HepG2 (cell line): ENCODE results near the gene CCDC70. TPM values are rescaled to one million over a fixed set of nuclear protein-coding genes. Genes with fewer than 3 reads are reported as not detected.

Source experiments
- AHR ChIP-seq: IDR thresholded peaks from 2 replicates; pipeline ENCODE4 v1.6.1; 2018; ENCODE audit warnings: missing genetic modification reagents, missing compliant biosample characterization
- KAT7 ChIP-seq: IDR thresholded peaks from 2 replicates; pipeline ENCODE4 v1.6.1; 2018; ENCODE audit warnings: borderline replicate concordance, missing compliant biosample characterization
- MED1 ChIP-seq: sonication (generic); formaldehyde crosslinking; IDR thresholded peaks from 2 replicates; pipeline ENCODE4 v1.4.0; 2020; ENCODE audit warnings: missing genetic modification reagents
- RXRA ChIP-seq: sonication (generic); formaldehyde crosslinking; IDR thresholded peaks from 2 replicates; pipeline ENCODE4 v1.5.1; 2020; ENCODE audit warnings: missing genetic modification reagents
- ZNF354B ChIP-seq: sonication (generic); formaldehyde crosslinking; IDR thresholded peaks from 2 replicates; pipeline ENCODE4 v1.8.0; 2022; ENCODE audit warnings: mild to moderate bottlenecking, missing genetic modification reagents
- ZNF557 ChIP-seq: sonication (generic); formaldehyde crosslinking; IDR thresholded peaks from 2 replicates; pipeline ENCODE4 v1.4.0; 2020; ENCODE audit warnings: missing genetic modification reagents
- ZNF572 ChIP-seq: sonication (generic); formaldehyde crosslinking; IDR thresholded peaks from 2 replicates; pipeline ENCODE4 v1.5.1; 2020; ENCODE audit warnings: mild to moderate bottlenecking, missing genetic modification reagents
- ZZZ3 ChIP-seq: sonication (generic); formaldehyde crosslinking; IDR thresholded peaks from 2 replicates; pipeline ENCODE4 v1.4.0; 2020; ENCODE audit warnings: missing genetic modification reagents, mild to moderate bottlenecking, borderline replicate concordance
- polyA plus RNA-seq, 8 experiments: library from polyadenylated mRNA; depleted of rRNA in 3 of 8; stranded (reverse) in 7 of 8; unstranded in 1 of 8; fragments of >200 nt; fragmentation: Illumina TruSeq in 4 of 8; extraction: Trizol in 4 of 8; gene quantifications; 2 replicates each; pipeline versions ENCODE4 v1.2.1 to v1.2.3, GENCODE V29; 2011 to 2016; ENCODE audit warnings: low read depth in 4 of 8, missing spikeins in 1 of 8, mixed read lengths in 1 of 8; ENCODE audit not compliant: insufficient read depth in 1 of 8
- total RNA-seq, 5 experiments: library from RNA; depleted of rRNA; stranded (reverse); fragments of >200 nt; fragmentation: Illumina TruSeq; extraction: Trizol; gene quantifications; 2 replicates each; pipeline ENCODE4 v1.2.3, GENCODE V29; 2016; ENCODE audit warnings: low read depth in 1 of 5
- TF ChIP-seq, protein P1 (sequence below), 2 experiments: sonication (generic) in 1 of 2; formaldehyde crosslinking in 1 of 2; IDR thresholded peaks; 2 replicates each; pipeline versions ENCODE4 v1.6.1 to v1.9.0; 2014 to 2022; ENCODE audit warnings: antibody characterized with exemption in 1 of 2, borderline replicate concordance in 1 of 2, inconsistent platforms in 1 of 2, low read depth in 1 of 2, missing genetic modification reagents in 1 of 2
- TF ChIP-seq, protein P2 (sequence below): sonication (generic); formaldehyde crosslinking; IDR thresholded peaks from 2 replicates; pipeline ENCODE4 v1.4.0; 2020; ENCODE audit warnings: missing genetic modification reagents
- TF ChIP-seq, protein P3 (sequence below): sonication (generic); formaldehyde crosslinking; IDR thresholded peaks from 2 replicates; pipeline ENCODE4 v1.5.1; 2020; ENCODE audit warnings: missing genetic modification reagents, mild to moderate bottlenecking, borderline replicate concordance
- TF ChIP-seq, protein P4 (sequence below): sonication (generic); formaldehyde crosslinking; IDR thresholded peaks from 2 replicates; pipeline ENCODE4 v1.5.0; 2020; ENCODE audit warnings: mild to moderate bottlenecking, missing genetic modification reagents
- TF ChIP-seq, protein P5 (sequence below): sonication (generic); formaldehyde crosslinking; IDR thresholded peaks from 2 replicates; pipeline ENCODE4 v1.9.0; 2021; ENCODE audit warnings: missing genetic modification reagents, mild to moderate bottlenecking, borderline replicate concordance

The CCDC70 gene
- total and polyA plus RNA-seq, 2 of the 13 experiments (the other 11 are each of a cell fraction or from before 2014, with no cell fraction given) = 0.13 TPM; not detected in 1

DNA sequence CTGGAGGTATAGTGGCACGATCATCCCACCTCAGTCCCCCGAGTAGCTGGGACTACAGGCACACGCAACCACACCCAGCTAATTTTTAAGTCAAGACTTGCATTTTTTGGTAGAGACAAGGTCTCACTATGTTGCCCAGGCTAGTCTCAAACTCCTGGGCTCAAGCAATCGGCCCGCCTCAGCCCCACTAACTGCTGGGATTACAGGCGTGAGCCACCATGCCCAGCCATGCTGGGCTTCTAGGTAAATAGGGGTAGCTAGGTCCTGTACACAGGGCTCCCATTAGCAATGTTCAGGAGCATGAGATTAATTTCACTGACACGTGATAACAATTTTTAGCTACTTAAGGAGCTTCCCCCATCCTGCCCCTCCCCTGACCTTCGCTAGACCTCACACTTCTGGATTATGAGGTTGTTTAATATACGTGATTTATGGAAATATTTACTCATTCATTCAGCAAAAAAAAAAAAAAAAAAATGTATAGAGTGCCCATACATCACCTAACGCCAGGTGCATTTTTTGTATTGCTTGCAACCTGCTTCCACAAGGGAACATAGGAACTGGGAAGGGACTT, 36.0 kb upstream of the CCDC70 start (continued):
- TF ChIP-seq, protein P1, sequence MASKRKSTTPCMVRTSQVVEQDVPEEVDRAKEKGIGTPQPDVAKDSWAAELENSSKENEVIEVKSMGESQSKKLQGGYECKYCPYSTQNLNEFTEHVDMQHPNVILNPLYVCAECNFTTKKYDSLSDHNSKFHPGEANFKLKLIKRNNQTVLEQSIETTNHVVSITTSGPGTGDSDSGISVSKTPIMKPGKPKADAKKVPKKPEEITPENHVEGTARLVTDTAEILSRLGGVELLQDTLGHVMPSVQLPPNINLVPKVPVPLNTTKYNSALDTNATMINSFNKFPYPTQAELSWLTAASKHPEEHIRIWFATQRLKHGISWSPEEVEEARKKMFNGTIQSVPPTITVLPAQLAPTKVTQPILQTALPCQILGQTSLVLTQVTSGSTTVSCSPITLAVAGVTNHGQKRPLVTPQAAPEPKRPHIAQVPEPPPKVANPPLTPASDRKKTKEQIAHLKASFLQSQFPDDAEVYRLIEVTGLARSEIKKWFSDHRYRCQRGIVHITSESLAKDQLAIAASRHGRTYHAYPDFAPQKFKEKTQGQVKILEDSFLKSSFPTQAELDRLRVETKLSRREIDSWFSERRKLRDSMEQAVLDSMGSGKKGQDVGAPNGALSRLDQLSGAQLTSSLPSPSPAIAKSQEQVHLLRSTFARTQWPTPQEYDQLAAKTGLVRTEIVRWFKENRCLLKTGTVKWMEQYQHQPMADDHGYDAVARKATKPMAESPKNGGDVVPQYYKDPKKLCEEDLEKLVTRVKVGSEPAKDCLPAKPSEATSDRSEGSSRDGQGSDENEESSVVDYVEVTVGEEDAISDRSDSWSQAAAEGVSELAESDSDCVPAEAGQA (IDR thresholded peaks at IDR 0.05; ENCODE audit: low read depth) = no peak
- TF ChIP-seq, protein P1 (CRISPR knock-in tag; IDR thresholded peaks at IDR 0.05; ENCODE audit: borderline replicate concordance) = no peak
- TF ChIP-seq KAT7 (CRISPR knock-in tag) (no peak), AHR (no peak), MED1 (CRISPR knock-in tag) (no peak), ZNF354B (no peak), ZNF557 (CRISPR knock-in tag) (no peak), ZZZ3 (CRISPR knock-in tag) (no peak), ZNF572 (CRISPR knock-in tag) (no peak), RXRA (CRISPR knock-in tag) (no peak)
- TF ChIP-seq, protein P2, sequence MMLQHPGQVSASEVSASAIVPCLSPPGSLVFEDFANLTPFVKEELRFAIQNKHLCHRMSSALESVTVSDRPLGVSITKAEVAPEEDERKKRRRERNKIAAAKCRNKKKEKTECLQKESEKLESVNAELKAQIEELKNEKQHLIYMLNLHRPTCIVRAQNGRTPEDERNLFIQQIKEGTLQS (CRISPR knock-in tag) = no peak
- TF ChIP-seq, protein P3, sequence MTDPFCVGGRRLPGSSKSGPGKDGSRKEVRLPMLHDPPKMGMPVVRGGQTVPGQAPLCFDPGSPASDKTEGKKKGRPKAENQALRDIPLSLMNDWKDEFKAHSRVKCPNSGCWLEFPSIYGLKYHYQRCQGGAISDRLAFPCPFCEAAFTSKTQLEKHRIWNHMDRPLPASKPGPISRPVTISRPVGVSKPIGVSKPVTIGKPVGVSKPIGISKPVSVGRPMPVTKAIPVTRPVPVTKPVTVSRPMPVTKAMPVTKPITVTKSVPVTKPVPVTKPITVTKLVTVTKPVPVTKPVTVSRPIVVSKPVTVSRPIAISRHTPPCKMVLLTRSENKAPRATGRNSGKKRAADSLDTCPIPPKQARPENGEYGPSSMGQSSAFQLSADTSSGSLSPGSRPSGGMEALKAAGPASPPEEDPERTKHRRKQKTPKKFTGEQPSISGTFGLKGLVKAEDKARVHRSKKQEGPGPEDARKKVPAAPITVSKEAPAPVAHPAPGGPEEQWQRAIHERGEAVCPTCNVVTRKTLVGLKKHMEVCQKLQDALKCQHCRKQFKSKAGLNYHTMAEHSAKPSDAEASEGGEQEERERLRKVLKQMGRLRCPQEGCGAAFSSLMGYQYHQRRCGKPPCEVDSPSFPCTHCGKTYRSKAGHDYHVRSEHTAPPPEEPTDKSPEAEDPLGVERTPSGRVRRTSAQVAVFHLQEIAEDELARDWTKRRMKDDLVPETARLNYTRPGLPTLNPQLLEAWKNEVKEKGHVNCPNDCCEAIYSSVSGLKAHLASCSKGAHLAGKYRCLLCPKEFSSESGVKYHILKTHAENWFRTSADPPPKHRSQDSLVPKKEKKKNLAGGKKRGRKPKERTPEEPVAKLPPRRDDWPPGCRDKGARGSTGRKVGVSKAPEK = no peak
- TF ChIP-seq, protein P4, sequence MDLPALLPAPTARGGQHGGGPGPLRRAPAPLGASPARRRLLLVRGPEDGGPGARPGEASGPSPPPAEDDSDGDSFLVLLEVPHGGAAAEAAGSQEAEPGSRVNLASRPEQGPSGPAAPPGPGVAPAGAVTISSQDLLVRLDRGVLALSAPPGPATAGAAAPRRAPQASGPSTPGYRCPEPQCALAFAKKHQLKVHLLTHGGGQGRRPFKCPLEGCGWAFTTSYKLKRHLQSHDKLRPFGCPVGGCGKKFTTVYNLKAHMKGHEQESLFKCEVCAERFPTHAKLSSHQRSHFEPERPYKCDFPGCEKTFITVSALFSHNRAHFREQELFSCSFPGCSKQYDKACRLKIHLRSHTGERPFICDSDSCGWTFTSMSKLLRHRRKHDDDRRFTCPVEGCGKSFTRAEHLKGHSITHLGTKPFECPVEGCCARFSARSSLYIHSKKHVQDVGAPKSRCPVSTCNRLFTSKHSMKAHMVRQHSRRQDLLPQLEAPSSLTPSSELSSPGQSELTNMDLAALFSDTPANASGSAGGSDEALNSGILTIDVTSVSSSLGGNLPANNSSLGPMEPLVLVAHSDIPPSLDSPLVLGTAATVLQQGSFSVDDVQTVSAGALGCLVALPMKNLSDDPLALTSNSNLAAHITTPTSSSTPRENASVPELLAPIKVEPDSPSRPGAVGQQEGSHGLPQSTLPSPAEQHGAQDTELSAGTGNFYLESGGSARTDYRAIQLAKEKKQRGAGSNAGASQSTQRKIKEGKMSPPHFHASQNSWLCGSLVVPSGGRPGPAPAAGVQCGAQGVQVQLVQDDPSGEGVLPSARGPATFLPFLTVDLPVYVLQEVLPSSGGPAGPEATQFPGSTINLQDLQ = no peak
- TF ChIP-seq, protein P5, sequence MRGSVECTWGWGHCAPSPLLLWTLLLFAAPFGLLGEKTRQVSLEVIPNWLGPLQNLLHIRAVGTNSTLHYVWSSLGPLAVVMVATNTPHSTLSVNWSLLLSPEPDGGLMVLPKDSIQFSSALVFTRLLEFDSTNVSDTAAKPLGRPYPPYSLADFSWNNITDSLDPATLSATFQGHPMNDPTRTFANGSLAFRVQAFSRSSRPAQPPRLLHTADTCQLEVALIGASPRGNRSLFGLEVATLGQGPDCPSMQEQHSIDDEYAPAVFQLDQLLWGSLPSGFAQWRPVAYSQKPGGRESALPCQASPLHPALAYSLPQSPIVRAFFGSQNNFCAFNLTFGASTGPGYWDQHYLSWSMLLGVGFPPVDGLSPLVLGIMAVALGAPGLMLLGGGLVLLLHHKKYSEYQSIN (CRISPR knock-in tag) = no peak
